GM19035 (cell line): Measurements from ENCODE around the gene PHLDA3.

Experiments used
- ATAC-seq: cut with Tn5 transposase; IDR thresholded peaks from one replicate; pipeline ENCODE4 v1.9.1; 2021; ENCODE audit not compliant: unreplicated experiment

PHLDA3 gene

GRCh38 chr1:201466492-201466891, 2.5 kb downstream of the PHLDA3 start:
- no peak for ATAC-seq

- ATAC-seq: no peak
Observed at GRCh38 chr1:201465698-201466290, 3.2 kb downstream of the PHLDA3 start.

GRCh38 chr1:201463071-201463552, 5.9 kb downstream of the PHLDA3 start:
- ATAC-seq: no peak

GRCh38 chr1:201461645-201462441, 7.1 kb downstream of the PHLDA3 start:
- ATAC-seq: no peak

- ATAC-seq: no peak
Observed at GRCh38 chr1:201460814-201461644, 8.0 kb downstream of the PHLDA3 start.

- ATAC-seq: no peak
Observed at GRCh38 chr1:201459775-201460174, 9.2 kb downstream of the PHLDA3 start.

GRCh38 chr1:201459052-201459451, 9.9 kb downstream of the PHLDA3 start:
- ATAC-seq: no peak

GRCh38 chr1:201457508-201457960, 11.5 kb downstream of the PHLDA3 start:
- no peak for ATAC-seq

- ATAC-seq: no peak
Observed at GRCh38 chr1:201456499-201457309, 12.3 kb downstream of the PHLDA3 start.

GRCh38 chr1:201455098-201455497, 13.9 kb downstream of the PHLDA3 start:
- no peak for ATAC-seq

- no peak for ATAC-seq
Observed at GRCh38 chr1:201454608-201455007, 14.4 kb downstream of the PHLDA3 start.

- ATAC-seq: no peak
Observed at GRCh38 chr1:201452866-201453265, 16.1 kb downstream of the PHLDA3 start.

- ATAC-seq: no peak
Observed at GRCh38 chr1:201450721-201451291, 18.2 kb downstream of the PHLDA3 start.

GRCh38 chr1:201448990-201449389, 20.0 kb downstream of the PHLDA3 start:
- ATAC-seq: no peak

- peak; percentile 70 for ATAC-seq
Observed at GRCh38 chr1:201447903-201448871, 20.8 kb downstream of the PHLDA3 start.

GRCh38 chr1:201445310-201445709, 23.7 kb downstream of the PHLDA3 start:
- no peak for ATAC-seq

- ATAC-seq: no peak
Observed at GRCh38 chr1:201444792-201445191, 24.2 kb downstream of the PHLDA3 start.

GRCh38 chr1:201443747-201444146, 25.2 kb downstream of the PHLDA3 start:
- ATAC-seq: no peak

GRCh38 chr1:201436969-201437368, 32.0 kb downstream of the PHLDA3 start:
- no peak for ATAC-seq
